ENCODE data around the gene ARHGAP15. TPM values are rescaled to one million over a fixed set of nuclear protein-coding genes. Genes with fewer than 3 reads are reported as not detected.

Gene ARHGAP15
- total and polyA plus RNA-seq, 2 experiments from 2014 or later = 0.26 TPM; not detected in 1

DNA sequence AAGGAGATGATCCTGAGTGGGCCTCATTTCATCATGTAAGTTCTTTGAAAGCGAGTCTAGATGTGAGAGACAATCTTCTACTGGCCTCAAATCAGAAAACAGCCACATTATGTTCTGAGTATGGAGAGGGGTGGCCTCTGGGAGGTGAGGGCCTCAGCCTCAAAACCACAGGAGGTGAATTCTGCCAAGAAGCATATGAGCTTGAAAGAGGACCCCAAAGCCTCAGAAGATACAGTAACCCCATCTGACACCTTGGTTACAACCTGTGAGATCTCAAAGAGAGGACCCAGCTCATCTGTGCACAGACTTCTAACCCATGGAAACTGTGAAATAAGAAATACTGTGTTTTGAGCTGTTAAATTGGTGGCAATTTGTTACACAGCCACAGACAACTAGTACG, 200.1 kb downstream of the ARHGAP15 start (continued):
- TF ChIP-seq, protein P1, sequence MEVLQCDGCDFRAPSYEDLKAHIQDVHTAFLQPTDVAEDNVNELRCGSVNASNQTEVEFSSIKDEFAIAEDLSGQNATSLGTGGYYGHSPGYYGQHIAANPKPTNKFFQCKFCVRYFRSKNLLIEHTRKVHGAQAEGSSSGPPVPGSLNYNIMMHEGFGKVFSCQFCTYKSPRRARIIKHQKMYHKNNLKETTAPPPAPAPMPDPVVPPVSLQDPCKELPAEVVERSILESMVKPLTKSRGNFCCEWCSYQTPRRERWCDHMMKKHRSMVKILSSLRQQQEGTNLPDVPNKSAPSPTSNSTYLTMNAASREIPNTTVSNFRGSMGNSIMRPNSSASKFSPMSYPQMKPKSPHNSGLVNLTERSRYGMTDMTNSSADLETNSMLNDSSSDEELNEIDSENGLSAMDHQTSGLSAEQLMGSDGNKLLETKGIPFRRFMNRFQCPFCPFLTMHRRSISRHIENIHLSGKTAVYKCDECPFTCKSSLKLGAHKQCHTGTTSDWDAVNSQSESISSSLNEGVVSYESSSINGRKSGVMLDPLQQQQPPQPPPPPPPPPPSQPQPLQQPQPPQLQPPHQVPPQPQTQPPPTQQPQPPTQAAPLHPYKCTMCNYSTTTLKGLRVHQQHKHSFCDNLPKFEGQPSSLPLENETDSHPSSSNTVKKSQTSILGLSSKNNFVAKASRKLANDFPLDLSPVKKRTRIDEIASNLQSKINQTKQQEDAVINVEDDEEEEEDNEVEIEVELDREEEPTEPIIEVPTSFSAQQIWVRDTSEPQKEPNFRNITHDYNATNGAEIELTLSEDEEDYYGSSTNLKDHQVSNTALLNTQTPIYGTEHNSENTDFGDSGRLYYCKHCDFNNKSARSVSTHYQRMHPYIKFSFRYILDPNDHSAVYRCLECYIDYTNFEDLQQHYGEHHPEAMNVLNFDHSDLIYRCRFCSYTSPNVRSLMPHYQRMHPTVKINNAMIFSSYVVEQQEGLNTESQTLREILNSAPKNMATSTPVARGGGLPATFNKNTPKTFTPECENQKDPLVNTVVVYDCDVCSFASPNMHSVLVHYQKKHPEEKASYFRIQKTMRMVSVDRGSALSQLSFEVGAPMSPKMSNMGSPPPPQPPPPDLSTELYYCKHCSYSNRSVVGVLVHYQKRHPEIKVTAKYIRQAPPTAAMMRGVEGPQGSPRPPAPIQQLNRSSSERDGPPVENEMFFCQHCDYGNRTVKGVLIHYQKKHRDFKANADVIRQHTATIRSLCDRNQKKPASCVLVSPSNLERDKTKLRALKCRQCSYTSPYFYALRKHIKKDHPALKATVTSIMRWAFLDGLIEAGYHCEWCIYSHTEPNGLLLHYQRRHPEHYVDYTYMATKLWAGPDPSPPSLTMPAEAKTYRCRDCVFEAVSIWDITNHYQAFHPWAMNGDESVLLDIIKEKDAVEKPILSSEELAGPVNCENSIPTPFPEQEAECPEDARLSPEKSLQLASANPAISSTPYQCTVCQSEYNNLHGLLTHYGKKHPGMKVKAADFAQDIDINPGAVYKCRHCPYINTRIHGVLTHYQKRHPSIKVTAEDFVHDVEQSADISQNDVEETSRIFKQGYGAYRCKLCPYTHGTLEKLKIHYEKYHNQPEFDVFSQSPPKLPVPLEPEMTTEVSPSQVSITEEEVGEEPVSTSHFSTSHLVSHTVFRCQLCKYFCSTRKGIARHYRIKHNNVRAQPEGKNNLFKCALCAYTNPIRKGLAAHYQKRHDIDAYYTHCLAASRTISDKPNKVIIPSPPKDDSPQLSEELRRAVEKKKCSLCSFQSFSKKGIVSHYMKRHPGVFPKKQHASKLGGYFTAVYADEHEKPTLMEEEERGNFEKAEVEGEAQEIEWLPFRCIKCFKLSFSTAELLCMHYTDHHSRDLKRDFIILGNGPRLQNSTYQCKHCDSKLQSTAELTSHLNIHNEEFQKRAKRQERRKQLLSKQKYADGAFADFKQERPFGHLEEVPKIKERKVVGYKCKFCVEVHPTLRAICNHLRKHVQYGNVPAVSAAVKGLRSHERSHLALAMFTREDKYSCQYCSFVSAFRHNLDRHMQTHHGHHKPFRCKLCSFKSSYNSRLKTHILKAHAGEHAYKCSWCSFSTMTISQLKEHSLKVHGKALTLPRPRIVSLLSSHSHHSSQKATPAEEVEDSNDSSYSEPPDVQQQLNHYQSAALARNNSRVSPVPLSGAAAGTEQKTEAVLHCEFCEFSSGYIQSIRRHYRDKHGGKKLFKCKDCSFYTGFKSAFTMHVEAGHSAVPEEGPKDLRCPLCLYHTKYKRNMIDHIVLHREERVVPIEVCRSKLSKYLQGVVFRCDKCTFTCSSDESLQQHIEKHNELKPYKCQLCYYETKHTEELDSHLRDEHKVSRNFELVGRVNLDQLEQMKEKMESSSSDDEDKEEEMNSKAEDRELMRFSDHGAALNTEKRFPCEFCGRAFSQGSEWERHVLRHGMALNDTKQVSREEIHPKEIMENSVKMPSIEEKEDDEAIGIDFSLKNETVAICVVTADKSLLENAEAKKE (CRISPR knock-in tag; IDR thresholded peaks at IDR 0.05) = no peak
- TF ChIP-seq, protein P2, sequence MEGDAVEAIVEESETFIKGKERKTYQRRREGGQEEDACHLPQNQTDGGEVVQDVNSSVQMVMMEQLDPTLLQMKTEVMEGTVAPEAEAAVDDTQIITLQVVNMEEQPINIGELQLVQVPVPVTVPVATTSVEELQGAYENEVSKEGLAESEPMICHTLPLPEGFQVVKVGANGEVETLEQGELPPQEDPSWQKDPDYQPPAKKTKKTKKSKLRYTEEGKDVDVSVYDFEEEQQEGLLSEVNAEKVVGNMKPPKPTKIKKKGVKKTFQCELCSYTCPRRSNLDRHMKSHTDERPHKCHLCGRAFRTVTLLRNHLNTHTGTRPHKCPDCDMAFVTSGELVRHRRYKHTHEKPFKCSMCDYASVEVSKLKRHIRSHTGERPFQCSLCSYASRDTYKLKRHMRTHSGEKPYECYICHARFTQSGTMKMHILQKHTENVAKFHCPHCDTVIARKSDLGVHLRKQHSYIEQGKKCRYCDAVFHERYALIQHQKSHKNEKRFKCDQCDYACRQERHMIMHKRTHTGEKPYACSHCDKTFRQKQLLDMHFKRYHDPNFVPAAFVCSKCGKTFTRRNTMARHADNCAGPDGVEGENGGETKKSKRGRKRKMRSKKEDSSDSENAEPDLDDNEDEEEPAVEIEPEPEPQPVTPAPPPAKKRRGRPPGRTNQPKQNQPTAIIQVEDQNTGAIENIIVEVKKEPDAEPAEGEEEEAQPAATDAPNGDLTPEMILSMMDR (conservative IDR thresholded peaks at IDR 0.05; ENCODE audit: low read depth in 2 of 2) = no peak
- no peak for TF ChIP-seq POLR2AphosphoS5 (IDR thresholded peaks at IDR 0.05; ENCODE audit: low read depth)

DNA sequence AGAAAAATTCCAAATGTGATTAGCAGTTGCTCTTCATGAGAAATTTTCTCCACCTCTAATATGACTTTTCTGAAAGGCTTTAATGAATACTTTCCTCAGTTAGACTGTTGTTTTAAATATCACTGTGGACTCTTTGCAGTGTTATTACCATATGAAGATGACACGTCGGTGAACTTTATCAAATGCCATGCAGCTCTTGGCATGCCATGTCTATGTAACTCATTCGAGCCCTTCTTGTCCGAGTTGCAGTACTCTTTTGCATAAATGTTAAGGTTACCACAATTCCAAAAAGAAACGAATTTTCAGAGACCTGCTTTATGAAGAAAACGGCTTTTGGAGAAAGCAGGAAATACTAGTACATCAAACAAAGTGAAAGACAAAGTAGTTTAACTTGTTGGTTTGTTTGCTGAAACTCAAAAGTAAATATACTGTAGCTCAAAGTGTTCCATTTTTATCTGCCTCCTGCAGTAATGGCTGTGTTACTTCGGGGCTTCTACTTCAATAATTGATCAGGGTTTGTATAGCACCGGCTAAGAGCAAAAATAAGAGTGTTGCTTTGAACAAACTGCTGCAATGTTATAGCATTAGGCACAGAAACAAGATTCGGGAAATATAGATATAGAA, 204.1 kb downstream of the ARHGAP15 start:
- DNase-seq (ENCODE audit: low spot score) (no peak), ATAC-seq (no peak)
- H2AFZ ChIP-seq = 0 out of 2 replicates have a peak overlapping the region, but pooled peaks have one; percentile 16
- H3K4me3 ChIP-seq = no peak overlapping the region
- Mint-ChIP-seq H3K27ac (no peak overlapping the region), H3K36me3 (ENCODE audit: low read depth) (no peaks in the 10 kb centered on the region), H3K9me3 (no peaks in the 10 kb centered on the region), H3K27me3 (ENCODE audit: insufficient read depth, low read depth, poor library complexity) (no peaks in the 10 kb centered on the region), H3K4me1 (no peaks in the 10 kb centered on the region), H3K4me3 (no peak overlapping the region)
- no peak overlapping the region for H3K4me2 ChIP-seq
- no peaks in the 10 kb centered on the region for H3K79me2 ChIP-seq (replicated peaks; ENCODE audit: insufficient read depth)
- no peaks in the 10 kb centered on the region for H3K9me2 ChIP-seq (ENCODE audit: insufficient read depth)
- no peaks in the 10 kb centered on the region for H3K36me3 ChIP-seq (ENCODE audit: insufficient read depth)
- H3K27me3 ChIP-seq (ENCODE audit: insufficient read depth) = no peaks in the 10 kb centered on the region
- H3K4me1 ChIP-seq (ENCODE audit: insufficient read depth) = no peaks in the 10 kb centered on the region
- no peak overlapping the region for H3K27ac ChIP-seq (ENCODE audit: low read depth)
- H4K20me1 ChIP-seq (replicated peaks; ENCODE audit: insufficient read depth) = no peaks in the 10 kb centered on the region
- H3F3A ChIP-seq (replicated peaks; ENCODE audit: low read depth) = no peaks in the 10 kb centered on the region
- TF ChIP-seq, protein P3, sequence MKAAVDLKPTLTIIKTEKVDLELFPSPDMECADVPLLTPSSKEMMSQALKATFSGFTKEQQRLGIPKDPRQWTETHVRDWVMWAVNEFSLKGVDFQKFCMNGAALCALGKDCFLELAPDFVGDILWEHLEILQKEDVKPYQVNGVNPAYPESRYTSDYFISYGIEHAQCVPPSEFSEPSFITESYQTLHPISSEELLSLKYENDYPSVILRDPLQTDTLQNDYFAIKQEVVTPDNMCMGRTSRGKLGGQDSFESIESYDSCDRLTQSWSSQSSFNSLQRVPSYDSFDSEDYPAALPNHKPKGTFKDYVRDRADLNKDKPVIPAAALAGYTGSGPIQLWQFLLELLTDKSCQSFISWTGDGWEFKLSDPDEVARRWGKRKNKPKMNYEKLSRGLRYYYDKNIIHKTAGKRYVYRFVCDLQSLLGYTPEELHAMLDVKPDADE (IDR thresholded peaks at IDR 0.05) = no peak
- TF ChIP-seq, protein P2 (conservative IDR thresholded peaks at IDR 0.05; ENCODE audit: low read depth in 2 of 2) = no peak
- TF ChIP-seq EZH2 (IDR thresholded peaks at IDR 0.05; ENCODE audit: low read depth, unreplicated experiment) = no peak
- no peak for TF ChIP-seq CREB1 (CRISPR knock-in tag; IDR thresholded peaks at IDR 0.05; ENCODE audit: low read depth)
- no peak for TF ChIP-seq JUNB (IDR thresholded peaks at IDR 0.05; ENCODE audit: unreplicated experiment)
- TF ChIP-seq, protein P4, sequence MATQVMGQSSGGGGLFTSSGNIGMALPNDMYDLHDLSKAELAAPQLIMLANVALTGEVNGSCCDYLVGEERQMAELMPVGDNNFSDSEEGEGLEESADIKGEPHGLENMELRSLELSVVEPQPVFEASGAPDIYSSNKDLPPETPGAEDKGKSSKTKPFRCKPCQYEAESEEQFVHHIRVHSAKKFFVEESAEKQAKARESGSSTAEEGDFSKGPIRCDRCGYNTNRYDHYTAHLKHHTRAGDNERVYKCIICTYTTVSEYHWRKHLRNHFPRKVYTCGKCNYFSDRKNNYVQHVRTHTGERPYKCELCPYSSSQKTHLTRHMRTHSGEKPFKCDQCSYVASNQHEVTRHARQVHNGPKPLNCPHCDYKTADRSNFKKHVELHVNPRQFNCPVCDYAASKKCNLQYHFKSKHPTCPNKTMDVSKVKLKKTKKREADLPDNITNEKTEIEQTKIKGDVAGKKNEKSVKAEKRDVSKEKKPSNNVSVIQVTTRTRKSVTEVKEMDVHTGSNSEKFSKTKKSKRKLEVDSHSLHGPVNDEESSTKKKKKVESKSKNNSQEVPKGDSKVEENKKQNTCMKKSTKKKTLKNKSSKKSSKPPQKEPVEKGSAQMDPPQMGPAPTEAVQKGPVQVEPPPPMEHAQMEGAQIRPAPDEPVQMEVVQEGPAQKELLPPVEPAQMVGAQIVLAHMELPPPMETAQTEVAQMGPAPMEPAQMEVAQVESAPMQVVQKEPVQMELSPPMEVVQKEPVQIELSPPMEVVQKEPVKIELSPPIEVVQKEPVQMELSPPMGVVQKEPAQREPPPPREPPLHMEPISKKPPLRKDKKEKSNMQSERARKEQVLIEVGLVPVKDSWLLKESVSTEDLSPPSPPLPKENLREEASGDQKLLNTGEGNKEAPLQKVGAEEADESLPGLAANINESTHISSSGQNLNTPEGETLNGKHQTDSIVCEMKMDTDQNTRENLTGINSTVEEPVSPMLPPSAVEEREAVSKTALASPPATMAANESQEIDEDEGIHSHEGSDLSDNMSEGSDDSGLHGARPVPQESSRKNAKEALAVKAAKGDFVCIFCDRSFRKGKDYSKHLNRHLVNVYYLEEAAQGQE (IDR thresholded peaks at IDR 0.05; ENCODE audit: unreplicated experiment) = no peak

Measured in GM23338 (cell line).